UCSD-AML1 (cell line): ENCODE measurements around the gene SLC66A3.

Source experiments
- DNase-seq: peaks from one replicate; lab custom pipeline; 2025; ENCODE audit not compliant: unreplicated experiment; lab: John Stamatoyannopoulos, UW

The SLC66A3 gene

GRCh38 chr2:11134349-11134748 lies 20.9 kb upstream of the SLC66A3 start:
- DNase-seq, result no peak

- no peak for DNase-seq
These were observed 14.8 kb upstream of the SLC66A3 start for GRCh38 chr2:11140492-11140891.

GRCh38 chr2:11141319-11141718 lies 13.9 kb upstream of the SLC66A3 start:
- no peak for DNase-seq

- no peak for DNase-seq
These were observed 12.9 kb upstream of the SLC66A3 start for GRCh38 chr2:11142330-11142729.

- no peak for DNase-seq
These were observed 12.3 kb upstream of the SLC66A3 start for GRCh38 chr2:11142987-11143386.

GRCh38 chr2:11144077-11144737 lies 11.1 kb upstream of the SLC66A3 start:
- DNase-seq, result no peak

GRCh38 chr2:11144738-11145079 lies 10.6 kb upstream of the SLC66A3 start:
- no peak for DNase-seq

GRCh38 chr2:11145350-11145749 lies 9.9 kb upstream of the SLC66A3 start:
- DNase-seq, result no peak

- no peak for DNase-seq
These were observed 9.2 kb upstream of the SLC66A3 start for GRCh38 chr2:11146076-11146475.

GRCh38 chr2:11147263-11147662 lies 8.0 kb upstream of the SLC66A3 start:
- DNase-seq, result no peak

- DNase-seq, result no peak
These were observed 2.7 kb upstream of the SLC66A3 start for GRCh38 chr2:11152591-11152990.

GRCh38 chr2:11154016-11154922 lies 998 bp upstream of the SLC66A3 start:
- no peak for DNase-seq

GRCh38 chr2:11154923-11155380 lies 315 bp upstream of the SLC66A3 start:
- DNase-seq, result peak; percentile 97

- no peak for DNase-seq
These were observed 1.3 kb downstream of the SLC66A3 start for GRCh38 chr2:11156396-11157075.

GRCh38 chr2:11157296-11157695 lies 2.0 kb downstream of the SLC66A3 start:
- DNase-seq, result no peak

- no peak for DNase-seq
These were observed 2.5 kb downstream of the SLC66A3 start for GRCh38 chr2:11157731-11158130.

- no peak for DNase-seq
These were observed 3.8 kb downstream of the SLC66A3 start for GRCh38 chr2:11158916-11159573.

GRCh38 chr2:11159574-11160170 lies 4.4 kb downstream of the SLC66A3 start:
- DNase-seq, result no peak

- no peak for DNase-seq
These were observed 5.0 kb downstream of the SLC66A3 start for GRCh38 chr2:11160256-11160655.

GRCh38 chr2:11160731-11161455 lies 5.6 kb downstream of the SLC66A3 start:
- DNase-seq, result no peak
